K562 (cell line): ENCODE data around the gene DBP. TPM values are rescaled to one million over a fixed set of nuclear protein-coding genes. Genes with fewer than 3 reads are reported as not detected.

Experiments used
- ATF2 ChIP-seq: sonication (generic); formaldehyde crosslinking; IDR thresholded peaks from 2 replicates; pipeline ENCODE4 v1.8.1; 2022; ENCODE audit warnings: missing genetic modification reagents
- CHD7 ChIP-seq: fragments of 200-600 bp; sonication (generic); IDR thresholded peaks from one replicate; pipeline ENCODE4 v1.6.1; 2012; ENCODE audit warnings: mild to moderate bottlenecking, low read depth, low read length, inconsistent platforms
- EP300 ChIP-seq: IDR thresholded peaks from 2 replicates; pipeline ENCODE4 v1.6.1; 2012; ENCODE audit warnings: low read length, improper control_type of control experiment
- ETV5 ChIP-seq: sonication (generic); formaldehyde crosslinking; IDR thresholded peaks from 2 replicates; pipeline ENCODE4 v1.4.0; 2020; ENCODE audit warnings: low read depth, mild to moderate bottlenecking, missing genetic modification reagents
- IRF2 ChIP-seq: sonication (generic); formaldehyde crosslinking; IDR thresholded peaks from 2 replicates; pipeline ENCODE4 v1.8.1; 2022; ENCODE audit warnings: mild to moderate bottlenecking, missing genetic modification reagents
- MAZ ChIP-seq, 2 experiments: fragments of 450-650 bp in 1 of 2; sonication (generic) in 1 of 2; formaldehyde crosslinking; IDR thresholded peaks in 1 of 2; conservative IDR thresholded peaks in 1 of 2; 2 replicates each; pipeline versions ENCODE4 v1.4.0 to v1.5.0; 2020; ENCODE audit warnings: mild to moderate bottlenecking in 1 of 2, missing genetic modification reagents in 1 of 2
- POLR2A ChIP-seq: fragments of 450-650 bp; conservative IDR thresholded peaks from 2 replicates; pipeline ENCODE4 v1.6.1; 2016
- TAF1 ChIP-seq: IDR thresholded peaks from 2 replicates; pipeline ENCODE4 v1.6.1; 2011; ENCODE audit warnings: mild to moderate bottlenecking, low read length, moderate library complexity; ENCODE audit not compliant: insufficient read depth, control insufficient read depth, severe bottlenecking; ENCODE audit errors: extremely low read depth
- USF2 ChIP-seq: sonication (generic); formaldehyde crosslinking; IDR thresholded peaks from 2 replicates; pipeline ENCODE4 v1.5.0; 2020; ENCODE audit warnings: missing genetic modification reagents
- ZFPM2 ChIP-seq: fragments of 250-450 bp; sonication (Bioruptor Pico); IDR thresholded peaks from 2 replicates; pipeline ENCODE4 v1.5.1; 2022; ENCODE audit warnings: mild to moderate bottlenecking
- ZNF121 ChIP-seq: sonication (generic); formaldehyde crosslinking; conservative IDR thresholded peaks from 2 replicates; pipeline ENCODE4 v1.8.0; 2022; ENCODE audit warnings: missing genetic modification reagents
- ZNF124 ChIP-seq: sonication (generic); formaldehyde crosslinking; IDR thresholded peaks from 2 replicates; pipeline ENCODE4 v1.8.1; 2022; ENCODE audit warnings: missing genetic modification reagents
- ZNF146 ChIP-seq: IDR thresholded peaks from one replicate; pipeline ENCODE4 v1.6.1; 2018; ENCODE audit warnings: missing compliant biosample characterization; ENCODE audit not compliant: unreplicated experiment
- ZNF280A ChIP-seq: fragments of 450-650 bp; IDR thresholded peaks from 2 replicates; pipeline ENCODE4 v1.6.1; 2018; ENCODE audit warnings: mild to moderate bottlenecking, low read depth; ENCODE audit not compliant: partially characterized antibody
- polyA plus RNA-seq, 8 experiments: library from polyadenylated mRNA; depleted of rRNA in 4 of 8; stranded (reverse) in 5 of 8; unstranded in 3 of 8; fragments of >200 nt; fragmentation: Nextera tagmentation in 2 of 8; fragmentation: Illumina TruSeq in 1 of 8; extraction: Ambion mirVana in 2 of 8; extraction: Trizol in 1 of 8; gene quantifications; 2 replicates each; pipeline versions ENCODE4 v1.2.1 to v1.2.3, GENCODE V29; 2011 to 2014; ENCODE audit warnings: inconsistent platforms in 1 of 8, missing spikeins in 1 of 8
- total RNA-seq, 7 experiments: library from RNA; depleted of rRNA in 6 of 7; stranded (reverse); fragments of >200 nt in 6 of 7; fragmentation: Illumina TruSeq in 2 of 7; extraction: Trizol in 2 of 7; gene quantifications; 2 replicates each; pipeline versions ENCODE4 v1.2.1 to v1.2.3, GENCODE V29; 2011 to 2021; ENCODE audit warnings: low replicate concordance in 1 of 7

DBP gene
- total and polyA plus RNA-seq, 9 of the 15 experiments (the other 6 are each of a cell fraction or from before 2014, with no cell fraction given) = 0.25 to 5.5 (median 1.8) TPM

GRCh38 chr19:48637449-48637947 is 319 bp upstream of the DBP start (continued):
- TF ChIP-seq CHD7 (no peak), ATF2 (no peak), TAF1 (peak; percentile 12), EP300 (no peak), ZNF121 (CRISPR knock-in tag) (no peak), ETV5 (no peak; the same call in 1 of the 2 replicates), USF2 (CRISPR knock-in tag) (peak; percentile 69), POLR2A (no peak), ZNF124 (CRISPR knock-in tag) (no peak), ZNF280A (no peak), ZNF146 (CRISPR knock-in tag) (no peak), IRF2 (CRISPR knock-in tag) (no peak), MAZ (CRISPR knock-in tag; conservative IDR thresholded peaks at IDR 0.05 in 1 of 2, IDR thresholded peaks at IDR 0.05 in 1 of 2) (peak; percentile 93 to 96), ZFPM2 (CRISPR knock-in tag) (no peak)
